GM13976 (cell line): ENCODE results near the gene ZNF280D.

ENCODE experiments used
- DNase-seq: peaks from one replicate; pipeline ENCODE4 v3.0.0; 2012; ENCODE audit warnings: low spot score
- CTCF ChIP-seq: IDR thresholded peaks from 2 replicates; pipeline ENCODE4 v1.5.1; 2012; ENCODE audit warnings: borderline replicate concordance, mild to moderate bottlenecking; ENCODE audit not compliant: insufficient read depth; ENCODE audit errors: extremely low read depth, missing control alignments, control extremely low read depth
- in situ Hi-C: fragments of 300-500 bp; cut with MboI; formaldehyde crosslinking; loops from one replicate; pipeline ENCODE4 v1.12.0; 2022; ENCODE audit warnings: low sequenced_read_pairs, mixed read lengths, inconsistent platforms; ENCODE audit not compliant: unreplicated experiment

Gene ZNF280D

GRCh38 chr15:56587686-56588085 is 145.6 kb downstream of the ZNF280D start:
- TF ChIP-seq CTCF, result no peak
- no peak for DNase-seq
- in situ Hi-C loops, result no loop called here

- DNase-seq, result no peak
- no peak for TF ChIP-seq CTCF
- in situ Hi-C loops, result no loop called here
These were observed 147.1 kb downstream of the ZNF280D start for GRCh38 chr15:56586206-56586605.

GRCh38 chr15:56582785-56583184 is 150.5 kb downstream of the ZNF280D start:
- in situ Hi-C loops, result no loop called here
- TF ChIP-seq CTCF, result no peak
- DNase-seq, result no peak
